Kidney glomerular epithelial cell (primary cell): ENCODE data around the gene INS.

Experiments
- DNase-seq: peaks from one replicate; lab custom pipeline; 2025; lab: John Stamatoyannopoulos, UW

The INS gene

DNA sequence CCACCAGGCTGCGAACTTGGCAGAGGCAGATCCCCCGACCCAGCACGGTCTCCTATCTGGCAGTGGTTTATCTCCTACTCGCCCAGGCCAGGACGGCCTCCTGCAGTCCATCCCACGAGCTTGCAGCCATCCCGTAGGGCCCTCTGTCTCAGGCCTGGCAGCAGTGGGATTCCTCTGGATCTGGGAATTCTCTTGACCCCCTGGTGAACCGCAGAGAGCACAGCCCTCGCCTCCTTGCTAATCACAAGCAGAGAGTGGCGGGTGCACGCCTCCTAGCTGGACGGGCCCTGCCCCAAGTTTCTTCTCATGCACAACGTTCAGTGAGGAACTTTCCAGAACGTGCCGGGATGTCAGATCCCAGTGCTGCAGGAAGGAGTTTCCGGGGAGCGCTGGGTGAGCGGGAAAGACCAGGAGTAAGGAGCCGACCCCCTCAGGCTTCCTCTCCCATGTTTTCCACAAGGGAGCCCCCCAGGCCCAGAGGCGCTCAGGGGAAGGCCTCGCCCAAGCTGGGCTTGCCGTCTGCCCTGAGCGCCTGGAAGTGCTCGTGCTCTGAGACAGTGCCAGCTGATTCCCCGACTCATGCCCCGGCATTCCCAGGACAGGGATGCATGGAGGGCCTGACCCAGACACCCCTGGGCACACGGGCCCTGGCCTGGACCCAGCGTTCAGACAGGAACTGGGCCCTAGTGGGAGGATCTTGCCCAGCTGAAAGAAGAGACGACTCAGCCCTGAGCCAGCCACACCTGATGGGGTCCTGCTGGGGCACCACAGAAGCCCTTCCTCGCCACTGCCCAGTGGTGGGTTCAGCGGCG, 46.4 kb downstream of the INS start:
- DNase-seq, result no peak

DNA sequence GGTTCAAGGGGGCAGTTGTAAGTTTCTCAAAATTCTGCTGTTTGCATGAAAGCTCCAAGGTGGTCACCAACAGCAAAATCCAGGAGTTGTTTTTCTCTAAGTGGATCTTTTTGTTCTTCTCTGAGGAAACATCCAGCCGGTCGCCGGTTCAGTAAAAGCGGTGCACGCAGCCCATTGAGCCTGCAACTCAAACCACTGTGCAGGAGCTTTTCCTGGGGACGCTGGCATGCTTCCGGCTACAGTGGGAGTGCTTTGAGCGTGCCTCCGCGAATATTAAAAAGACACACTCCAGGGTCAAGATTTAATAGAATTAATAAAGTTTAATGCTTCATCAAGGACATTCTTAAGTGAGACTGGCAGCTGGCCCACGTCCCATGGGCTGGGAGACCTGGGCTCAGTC, 47.2 kb downstream of the INS start:
- DNase-seq, result no peak

DNA sequence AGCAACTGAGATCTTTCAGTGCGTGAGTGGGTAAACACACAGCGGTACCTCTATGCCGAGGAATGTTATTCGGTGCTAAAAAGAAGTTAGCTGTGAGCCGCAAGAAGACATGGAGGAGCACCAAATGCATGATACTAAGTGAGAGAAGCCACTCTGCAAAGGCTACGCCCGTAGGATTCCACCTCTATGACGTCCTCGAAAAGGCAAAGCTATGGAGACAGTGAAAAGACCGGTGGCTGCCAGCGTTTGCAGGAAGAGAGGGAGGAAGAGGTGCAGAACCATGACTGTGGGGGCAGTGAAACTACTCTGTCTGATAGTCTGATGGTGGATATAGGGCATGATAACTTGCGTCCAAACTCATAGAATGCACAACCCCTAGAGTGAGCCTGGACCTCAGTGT, 50.5 kb downstream of the INS start:
- no peak for DNase-seq
